BLaER1 treated with 17β-estradiol and CSF1 and Interleukin-3, amounts not matched to agents 10 nM and 100 nM (cell line): ENCODE data around the gene IL31.

ENCODE experiments used
- H3K27ac ChIP-seq, 11 experiments: shearing (Covaris generic); formaldehyde crosslinking; 2 replicates each; pipeline ENCODE4 v1.8.1; 2022
- H3K27me3 ChIP-seq, 11 experiments: shearing (Covaris generic); formaldehyde crosslinking; 2 replicates each; pipeline ENCODE4 v1.8.1; 2022
- H3K36me3 ChIP-seq, 11 experiments: shearing (Covaris generic); formaldehyde crosslinking; 2 replicates each; pipeline ENCODE4 v1.8.1; 2022
- H3K4me1 ChIP-seq, 10 experiments: shearing (Covaris generic); formaldehyde crosslinking; 2 replicates each; pipeline ENCODE4 v1.8.1; 2022
- H3K4me2 ChIP-seq, 11 experiments: shearing (Covaris generic); formaldehyde crosslinking; 2 replicates each; pipeline ENCODE4 v1.8.1; 2022
- H3K4me3 ChIP-seq, 10 experiments: shearing (Covaris generic); formaldehyde crosslinking; 2 replicates each; pipeline ENCODE4 v1.8.1; 2022
- H3K9ac ChIP-seq, 11 experiments: shearing (Covaris generic); formaldehyde crosslinking; 2 replicates each; pipeline ENCODE4 v1.8.1; 2022
- H3K9me3 ChIP-seq, 11 experiments: shearing (Covaris generic); formaldehyde crosslinking; replicated peaks in 1 of 11; 2 replicates each; pipeline ENCODE4 v1.8.1; 2022
- H4K20me1 ChIP-seq, 11 experiments: shearing (Covaris generic); formaldehyde crosslinking; 2 replicates each; pipeline ENCODE4 v1.8.1; 2022
- Cebpa-rat ChIP-seq, 11 experiments: shearing (Covaris generic); IDR thresholded peaks; 2 replicates each; pipeline ENCODE4 v1.8.1; 2022

IL31 gene

DNA sequence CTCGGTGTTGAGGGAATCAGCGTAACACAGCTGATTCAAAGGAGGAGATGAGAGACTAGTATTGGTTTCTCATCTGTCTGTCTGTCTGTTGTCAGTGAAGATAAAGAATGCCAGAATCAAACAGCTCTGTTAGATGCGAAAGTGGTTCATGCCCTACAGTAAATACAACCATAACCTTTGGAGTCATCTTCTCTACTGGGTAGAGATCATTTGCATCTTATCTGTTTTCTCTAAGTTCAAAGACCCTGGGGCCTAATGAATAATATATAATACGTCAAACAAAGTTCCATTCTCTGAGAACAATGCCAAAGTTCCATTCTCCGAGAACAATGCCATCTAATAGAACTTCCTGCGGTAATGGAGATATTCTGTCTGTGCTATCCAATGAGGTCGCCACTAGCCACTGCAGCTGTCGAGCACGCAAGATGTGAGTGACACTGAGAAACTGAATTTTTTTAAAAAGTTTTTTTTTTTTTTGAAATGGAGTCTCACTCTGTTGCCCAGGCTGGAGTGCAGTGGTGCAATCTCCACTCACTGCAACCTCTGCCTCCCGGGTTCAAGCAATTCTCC lies 6.6 kb downstream of the IL31 start:
- no peak overlapping the region for H3K9ac ChIP-seq
- no peaks in the 10 kb centered on the region for H3K36me3 ChIP-seq
- H3K27me3 ChIP-seq, result no peaks in the 10 kb centered on the region
- H3K4me3 ChIP-seq, result no peak overlapping the region
- H4K20me1 ChIP-seq, result no peaks in the 10 kb centered on the region
- H3K27ac ChIP-seq, result no peak overlapping the region
- no peak for TF ChIP-seq Cebpa-rat (IDR thresholded peaks at IDR 0.05)
- no peaks in the 10 kb centered on the region for H3K4me1 ChIP-seq
- no peak overlapping the region for H3K4me2 ChIP-seq
- H3K9me3 ChIP-seq, result no peaks in the 10 kb centered on the region

DNA sequence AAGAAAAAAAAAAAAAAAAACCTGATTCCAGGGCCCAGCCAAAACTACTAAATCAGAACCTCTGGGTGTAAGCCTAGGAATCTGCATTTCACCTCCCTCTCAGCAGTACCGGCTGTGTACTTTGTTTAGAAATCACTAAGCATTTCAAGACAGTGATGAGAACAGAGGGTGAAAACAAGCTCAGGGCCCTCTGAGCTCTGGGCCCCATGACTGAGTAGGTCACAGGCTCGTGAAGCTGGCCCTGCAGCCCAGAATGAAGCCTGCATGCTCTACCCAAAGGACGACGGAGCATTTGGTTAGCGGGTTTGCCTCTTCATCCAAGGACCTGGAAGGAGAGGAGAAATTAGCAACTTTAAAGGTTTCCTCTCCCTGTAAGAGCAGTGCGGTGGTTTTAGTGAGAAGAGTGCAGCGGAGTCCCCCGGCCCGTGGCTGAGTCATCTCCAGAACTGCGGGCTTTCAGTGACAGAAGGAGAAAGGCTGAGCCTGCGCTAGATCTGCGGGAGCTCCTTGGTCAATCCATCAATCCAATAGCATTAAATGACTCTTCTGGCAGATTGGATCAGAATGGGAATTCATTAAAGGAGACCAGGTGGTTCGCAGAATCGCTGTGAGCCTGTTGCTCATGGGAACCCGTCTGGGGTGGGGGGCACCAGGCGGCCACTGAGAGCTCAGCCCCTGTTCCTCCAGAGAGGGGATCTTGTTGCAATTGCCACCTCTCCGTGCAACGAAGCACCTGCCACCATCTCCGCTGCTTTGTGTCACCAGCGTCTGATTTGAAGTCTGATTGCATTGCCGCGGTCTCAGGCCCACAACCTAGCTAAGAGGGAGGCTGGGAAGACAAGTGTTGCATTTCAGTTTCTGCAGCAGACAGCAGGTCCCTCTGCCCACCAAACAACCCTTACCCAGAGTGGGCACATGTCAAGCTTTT lies 7.3 kb downstream of the IL31 start:
- no peak overlapping the region for H3K4me3 ChIP-seq
- no peaks in the 10 kb centered on the region for H4K20me1 ChIP-seq
- H3K36me3 ChIP-seq, result no peaks in the 10 kb centered on the region
- no peak overlapping the region for H3K4me2 ChIP-seq
- no peaks in the 10 kb centered on the region for H3K9me3 ChIP-seq
- no peak overlapping the region for H3K9ac ChIP-seq
- TF ChIP-seq Cebpa-rat (IDR thresholded peaks at IDR 0.05), result no peak
- no peak overlapping the region for H3K27ac ChIP-seq
- H3K4me1 ChIP-seq, result peaks cover 0 to 6% (median 5%) of the 10 kb centered on the region in 10 experiments; a peak in 10 of 20 replicates
- no peaks in the 10 kb centered on the region for H3K27me3 ChIP-seq

DNA sequence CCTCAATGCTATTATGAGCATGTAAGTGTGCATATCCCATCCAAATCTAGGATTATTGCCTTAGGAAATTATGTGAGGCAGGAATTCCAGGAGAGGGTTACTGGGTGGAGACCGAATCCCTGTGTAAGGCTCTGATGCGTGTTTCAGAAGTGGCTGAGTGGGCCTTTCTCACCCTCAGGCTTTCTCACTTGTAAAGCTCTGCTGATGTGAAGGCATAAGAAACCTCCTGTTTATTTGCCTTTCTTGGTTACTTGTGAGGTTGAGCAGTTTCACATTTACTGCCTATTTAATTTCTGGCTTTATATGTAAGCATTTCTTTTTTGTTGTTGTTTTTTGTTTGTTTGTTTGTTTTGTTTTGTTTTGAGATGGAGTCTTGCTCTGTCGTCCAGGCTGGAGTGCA lies 11.0 kb downstream of the IL31 start:
- no peak for TF ChIP-seq Cebpa-rat (IDR thresholded peaks at IDR 0.05)
- Histone ChIP-seq H3K27ac (no peak overlapping the region), H3K9ac (no peak overlapping the region), H3K4me3 (no peak overlapping the region), H3K36me3 (no peaks in the 10 kb centered on the region), H3K9me3 (no peaks in the 10 kb centered on the region), H4K20me1 (no peaks in the 10 kb centered on the region), H3K4me1 (peaks cover 0 to 20% (median 17%) of the 10 kb centered on the region in 10 experiments; a peak in 13 of 20 replicates), H3K4me2 (no peak overlapping the region), H3K27me3 (no peaks in the 10 kb centered on the region)

DNA sequence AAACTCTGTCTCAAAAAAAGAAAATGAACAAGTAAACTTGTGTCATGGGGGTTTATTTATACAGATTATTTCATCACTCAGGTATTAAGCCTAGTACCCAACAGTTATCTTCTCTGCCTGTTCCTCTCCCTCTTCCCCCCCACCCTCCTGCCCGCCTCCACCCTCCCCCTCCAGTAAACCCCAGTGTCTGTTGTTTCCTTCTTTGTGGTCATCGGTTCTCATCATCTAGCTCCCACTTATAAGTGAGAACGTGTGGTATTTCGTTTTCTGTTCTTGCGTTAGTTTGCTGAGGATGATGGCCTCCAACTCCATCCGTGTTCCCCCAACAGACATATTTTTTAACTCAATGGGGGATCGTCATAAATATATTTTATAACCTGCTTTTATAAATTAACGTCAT lies 12.3 kb downstream of the IL31 start:
- Histone ChIP-seq H3K27me3 (no peaks in the 10 kb centered on the region), H4K20me1 (no peaks in the 10 kb centered on the region), H3K4me2 (peak overlapping the region in 8 of 11 experiments; percentile 3 to 31 (median 19); a peak in 7 of 22 replicates), H3K9ac (0 out of 22 replicates have a peak overlapping the region, but pooled peaks of 1 of the 11 experiments have one; percentile 3), H3K4me3 (no peak overlapping the region), H3K36me3 (peaks cover 0 to 6% (median 0%) of the 10 kb centered on the region in 11 experiments; a peak in 3 of 22 replicates), H3K27ac (no peak overlapping the region), H3K9me3 (no peaks in the 10 kb centered on the region), H3K4me1 (peaks cover 0 to 24% (median 19%) of the 10 kb centered on the region in 10 experiments; a peak in 13 of 20 replicates)
- no peak for TF ChIP-seq Cebpa-rat (IDR thresholded peaks at IDR 0.05)

DNA sequence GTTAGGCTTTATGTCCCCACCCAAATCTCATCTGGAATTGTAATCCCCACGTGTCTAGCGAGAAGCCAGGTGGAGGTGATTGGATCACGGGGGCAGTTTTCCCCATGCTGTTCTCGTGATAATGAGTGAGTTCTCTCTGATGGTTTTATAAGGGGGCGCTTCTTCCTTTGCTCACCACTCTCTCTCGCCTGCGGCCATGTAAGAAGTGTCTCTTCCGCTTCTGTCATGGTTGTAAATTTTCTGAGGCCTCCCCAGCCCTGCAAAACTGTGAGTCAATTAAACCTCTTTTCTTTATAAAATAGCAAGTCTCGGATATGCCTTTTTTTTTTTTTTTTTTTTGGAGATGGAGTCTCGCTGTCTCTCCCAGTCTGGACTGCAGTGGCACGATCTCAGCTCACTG lies 13.3 kb downstream of the IL31 start:
- Histone ChIP-seq H3K9me3 (no peaks in the 10 kb centered on the region), H3K27me3 (no peaks in the 10 kb centered on the region), H3K4me1 (peaks cover 0 to 24% (median 19%) of the 10 kb centered on the region in 10 experiments; a peak in 13 of 20 replicates), H3K9ac (no peak overlapping the region), H3K36me3 (peaks cover 0 to 6% (median 0%) of the 10 kb centered on the region in 11 experiments; a peak in 3 of 22 replicates), H3K4me3 (no peak overlapping the region), H3K27ac (no peak overlapping the region), H3K4me2 (no peak overlapping the region), H4K20me1 (no peaks in the 10 kb centered on the region)
- TF ChIP-seq Cebpa-rat (IDR thresholded peaks at IDR 0.05), result no peak

DNA sequence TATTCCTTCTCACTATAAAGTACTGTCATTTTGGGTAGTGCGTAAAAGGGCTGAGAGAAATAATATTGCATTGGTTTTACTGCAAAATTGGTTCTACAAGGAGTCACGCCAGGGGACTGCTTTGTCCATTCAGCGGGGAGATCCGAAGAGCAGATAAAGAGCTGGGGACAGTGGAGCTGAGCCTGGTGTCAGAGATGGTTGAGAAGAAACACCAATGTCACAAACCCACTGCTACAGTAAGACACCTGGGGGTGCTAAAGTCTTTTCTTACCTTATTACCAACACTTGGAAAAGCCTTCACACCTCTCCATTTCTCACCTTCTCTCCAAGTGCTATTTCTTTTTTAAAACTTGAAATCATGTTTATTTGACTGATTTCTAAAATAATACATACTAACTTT lies 14.1 kb downstream of the IL31 start:
- H3K27me3 ChIP-seq, result no peaks in the 10 kb centered on the region
- no peak overlapping the region for H3K4me3 ChIP-seq
- H3K4me1 ChIP-seq, result peaks cover 0 to 24% (median 19%) of the 10 kb centered on the region in 10 experiments; a peak in 13 of 20 replicates
- peaks cover 0 to 6% (median 0%) of the 10 kb centered on the region in 11 experiments; a peak in 3 of 22 replicates for H3K36me3 ChIP-seq
- no peak overlapping the region for H3K9ac ChIP-seq
- no peak overlapping the region for H3K4me2 ChIP-seq
- TF ChIP-seq Cebpa-rat (IDR thresholded peaks at IDR 0.05), result no peak
- H4K20me1 ChIP-seq, result no peaks in the 10 kb centered on the region
- H3K27ac ChIP-seq, result no peak overlapping the region
- no peaks in the 10 kb centered on the region for H3K9me3 ChIP-seq

DNA sequence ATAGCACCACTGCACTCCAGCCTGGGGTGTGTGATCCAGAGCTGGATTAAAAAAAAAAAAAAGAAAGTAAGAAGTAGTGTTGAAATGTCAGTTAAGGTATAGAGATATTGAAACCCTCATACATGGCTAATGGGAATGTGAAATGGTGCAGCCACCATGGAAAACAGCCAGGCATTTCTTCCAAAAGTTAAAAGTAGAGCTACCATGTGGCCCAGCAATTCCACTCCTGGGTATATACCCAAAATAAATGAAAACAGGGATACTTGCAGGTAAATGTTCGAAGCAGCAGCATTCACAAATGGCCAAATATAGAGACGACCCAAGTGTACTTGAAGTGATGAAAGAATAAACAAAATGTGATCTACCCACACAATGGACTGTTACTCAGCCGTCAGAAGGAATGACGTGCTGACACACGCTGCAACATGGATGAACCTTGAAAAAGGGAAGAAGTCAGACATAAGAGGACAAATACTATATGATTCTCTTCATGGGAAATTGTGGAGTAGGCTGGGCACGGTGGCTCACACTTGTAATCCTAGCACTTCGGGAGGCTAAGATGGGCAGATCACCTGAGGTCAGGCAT lies 15.2 kb downstream of the IL31 start:
- Histone ChIP-seq H3K4me2 (peak overlapping the region in 4 of 11 experiments; percentile 9 to 53 (median 33); a peak in 4 of 22 replicates), H3K27ac (no peak overlapping the region), H3K9ac (no peak overlapping the region), H4K20me1 (no peaks in the 10 kb centered on the region), H3K9me3 (no peaks in the 10 kb centered on the region), H3K27me3 (no peaks in the 10 kb centered on the region), H3K4me3 (no peak overlapping the region), H3K4me1 (peaks cover under 1 to 24% (median 19%) of the 10 kb centered on the region in 10 experiments; a peak in 15 of 20 replicates), H3K36me3 (peaks cover 0 to 6% (median 0%) of the 10 kb centered on the region in 11 experiments; a peak in 3 of 22 replicates)
- TF ChIP-seq Cebpa-rat (IDR thresholded peaks at IDR 0.05), result no peak

DNA sequence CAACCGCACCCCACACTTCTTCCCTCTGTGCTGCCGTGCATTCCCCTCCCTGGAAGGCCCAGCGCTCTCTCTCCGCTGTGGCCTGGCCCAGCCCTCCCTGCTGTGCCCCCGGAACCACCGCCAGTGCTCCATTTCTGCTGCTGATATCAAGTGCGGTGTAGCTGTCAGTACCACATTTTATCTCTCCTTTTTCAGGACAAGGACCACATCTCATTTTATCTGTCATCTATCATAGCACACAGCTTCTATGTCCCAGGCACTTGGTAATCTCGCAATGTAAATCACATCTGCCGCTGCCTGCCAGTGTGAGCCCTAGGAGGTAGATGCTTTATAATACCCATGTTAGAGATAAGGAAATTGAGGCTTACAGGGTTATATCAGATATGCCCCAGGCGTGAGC lies 18.3 kb downstream of the IL31 start:
- Histone ChIP-seq H3K27ac (no peak overlapping the region), H3K9ac (no peak overlapping the region), H3K4me2 (no peak overlapping the region), H3K4me3 (no peak overlapping the region), H4K20me1 (0 out of 22 replicates have a peak, but pooled peaks cover 0 to 4% (median 0%) of the 10 kb centered on the region in 11 experiments), H3K36me3 (peaks cover 0 to 6% (median 0%) of the 10 kb centered on the region in 11 experiments; a peak in 3 of 22 replicates), H3K27me3 (no peaks in the 10 kb centered on the region), H3K4me1 (peaks cover 9 to 27% (median 22%) of the 10 kb centered on the region in 10 experiments; a peak in 17 of 20 replicates), H3K9me3 (no peaks in the 10 kb centered on the region)
- TF ChIP-seq Cebpa-rat (IDR thresholded peaks at IDR 0.05), result no peak

DNA sequence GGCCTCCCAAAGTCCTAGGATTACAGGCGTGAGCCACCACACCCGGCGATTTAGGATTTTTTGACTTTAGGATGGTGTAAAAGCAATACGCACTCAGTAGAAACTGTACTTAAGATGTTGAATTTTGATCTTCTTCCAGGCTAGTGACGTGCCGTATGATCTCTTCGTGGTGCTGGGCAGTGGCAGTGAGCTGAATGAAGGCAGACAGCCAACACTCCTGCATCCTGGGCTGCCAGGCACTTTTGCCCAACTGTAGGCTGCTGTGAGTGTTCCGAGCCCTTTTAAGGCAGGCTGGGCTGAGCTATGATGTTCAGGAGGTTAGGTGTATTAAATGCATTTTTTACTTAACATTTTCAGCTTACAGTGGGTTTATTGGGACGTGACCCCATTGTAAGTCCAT lies 21.3 kb downstream of the IL31 start:
- H3K9me3 ChIP-seq, result no peaks in the 10 kb centered on the region
- no peak overlapping the region; a peak in 1 of 22 replicates for H3K27ac ChIP-seq
- H3K4me3 ChIP-seq, result no peak overlapping the region
- no peak overlapping the region for H3K9ac ChIP-seq
- H3K4me1 ChIP-seq, result peaks cover 2 to 12% (median 9%) of the 10 kb centered on the region in 10 experiments; a peak in 15 of 20 replicates
- H3K4me2 ChIP-seq, result peak overlapping the region in 1 of 11 experiments; percentile 13; a peak in 1 of 22 replicates
- no peaks in the 10 kb centered on the region for H3K27me3 ChIP-seq
- H3K36me3 ChIP-seq, result peaks cover 0 to 4% (median 0%) of the 10 kb centered on the region in 11 experiments; a peak in 3 of 22 replicates
- peaks cover 0 to 17% (median 6%) of the 10 kb centered on the region in 11 experiments; a peak in 6 of 22 replicates for H4K20me1 ChIP-seq
- TF ChIP-seq Cebpa-rat (IDR thresholded peaks at IDR 0.05), result no peak
